Testis (tissue), 3 donors: ENCODE measurements around the gene CLTA. TPM values are rescaled to one million over a fixed set of nuclear protein-coding genes. Genes with fewer than 3 reads are reported as not detected.
A peak's percentile ranks its signal among the peaks of the same experiment; 100 is the strongest.

Experiments used
- DNase-seq: peaks from one replicate; pipeline ENCODE4 v3.0.0-alpha.2; 2019
- H3K27ac ChIP-seq, 2 donors: fragments of 200-600 bp; sonication (generic); one replicate each; pipeline ENCODE4 v1.5.1; 2019
- H3K27me3 ChIP-seq: fragments of 200-600 bp; sonication (generic); one replicate; pipeline ENCODE4 v1.5.1; 2019
- H3K36me3 ChIP-seq: fragments of 200-600 bp; sonication (generic); one replicate; pipeline ENCODE4 v1.5.1; 2017; ENCODE audit warnings: low read depth; ENCODE audit errors: missing control alignments
- H3K4me1 ChIP-seq: fragments of 200-600 bp; sonication (generic); one replicate; pipeline ENCODE4 v1.5.1; 2019
- H3K4me3 ChIP-seq, 2 donors: fragments of 200-600 bp; sonication (generic); one replicate each; pipeline ENCODE4 v1.5.1; 2017 to 2019
- H3K9me3 ChIP-seq: fragments of 200-600 bp; sonication (generic); one replicate; pipeline ENCODE4 v1.5.1; 2017
- POLR2A ChIP-seq: fragments of 450-650 bp; IDR thresholded peaks from one replicate; pipeline ENCODE4 v1.6.1; 2017; ENCODE audit warnings: antibody characterized with exemption, mild to moderate bottlenecking, moderate library complexity
- WGBS, 2 donors: methylation state at CpG; one replicate each; pipeline ENCODE4 v1.1.5; 2018; 5-methylcytosine and 5-hydroxymethylcytosine counted together
- intact Hi-C: fragments of 100-400 bp; cut with DNase I; formaldehyde crosslinking; loops from one replicate; pipeline ENCODE4 v1.15.1; 2023; ENCODE audit warnings: low total_unique reads
- polyA plus RNA-seq: library from polyadenylated mRNA; stranded (reverse); fragments of 350-450 nt; fragmentation: Illumina TruSeq; extraction: RNeasy Lipid Tissue Mini Kit (QIAGEN cat#74804); gene quantifications from one replicate; pipeline ENCODE4 v1.2.3, GENCODE V29; 2014; ENCODE audit warnings: low read depth, low replicate concordance; ENCODE audit not compliant: insufficient read depth
- total RNA-seq, 2 donors: library from RNA; depleted of rRNA; stranded (reverse); fragments of >200 nt; gene quantifications; one replicate each; pipeline ENCODE4 v1.2.3, GENCODE V29; 2016
- TF ChIP-seq, protein P1 (sequence below), 3 experiments: fragments of 450-650 bp in 2 of 3; fragments of 200-600 bp in 1 of 3; sonication (generic) in 1 of 3; IDR thresholded peaks; one replicate each; pipeline ENCODE4 v1.5.1; 2016 to 2019; ENCODE audit warnings: antibody characterized with exemption in 3 of 3, mild to moderate bottlenecking in 2 of 3, moderate library complexity in 1 of 3

CLTA gene
- total and polyA plus RNA-seq, 3 donors from 2014 or later = 135 to 208 (median 168) TPM

DNA sequence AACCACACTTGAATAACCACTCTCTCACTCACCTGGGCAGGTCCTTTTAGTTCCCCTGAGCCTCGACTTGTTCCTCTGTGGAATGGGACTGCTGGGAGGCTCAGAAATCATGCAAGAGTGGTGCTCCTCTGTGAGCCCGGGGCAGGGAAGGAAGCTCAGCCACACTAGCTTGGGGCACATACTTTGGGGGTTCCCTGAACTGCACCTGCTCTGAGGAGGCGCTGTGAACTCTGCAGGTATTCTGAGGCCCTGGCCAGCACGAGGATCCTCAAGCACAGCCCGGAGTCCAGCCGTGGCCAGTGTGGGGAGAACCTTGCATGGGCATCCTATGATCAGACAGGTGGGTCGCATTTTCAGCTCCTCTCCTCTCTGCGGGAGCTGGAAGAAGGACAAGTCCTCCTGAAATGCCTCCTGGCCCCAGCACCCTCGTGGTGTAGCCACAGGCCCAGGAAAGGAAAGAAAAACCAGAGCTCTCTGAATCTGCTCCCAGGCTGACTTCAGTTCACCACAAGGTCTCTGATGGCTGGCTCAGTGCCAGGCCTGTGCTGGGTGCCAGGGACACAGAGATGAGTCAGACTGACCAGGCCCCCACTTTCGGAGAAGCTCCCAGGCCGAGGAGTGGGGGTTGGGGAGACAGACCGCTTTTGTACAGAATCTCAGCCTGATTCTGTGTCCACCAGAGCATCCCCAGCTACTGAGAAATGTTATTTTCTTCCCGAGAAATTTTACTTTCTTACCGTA lies 42.2 kb upstream of the CLTA start:
- no peak overlapping the region for H3K4me3 ChIP-seq
- peaks cover 17% of the 10 kb centered on the region for H3K4me1 ChIP-seq
- intact Hi-C loops = no loop called here

DNA sequence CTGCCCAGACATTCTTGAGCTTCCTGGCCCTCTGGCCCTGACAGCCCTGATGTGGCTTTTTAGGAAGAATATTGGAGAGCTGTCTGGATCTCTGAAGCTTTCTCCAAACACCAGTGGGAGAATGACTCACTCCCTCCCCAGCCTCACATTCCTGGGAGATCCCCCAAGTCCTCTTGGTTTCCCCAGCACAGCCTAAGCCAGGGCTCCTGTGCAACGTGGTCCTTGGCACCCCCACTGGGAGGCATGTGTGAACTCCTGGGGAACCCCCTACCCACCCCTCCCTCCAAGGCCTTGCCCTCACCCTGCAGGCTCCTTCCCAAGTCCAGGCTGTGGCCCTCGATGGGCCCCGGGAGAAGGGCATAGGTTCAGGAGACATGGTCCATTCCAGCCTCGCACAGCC lies 41.5 kb upstream of the CLTA start:
- H3K9me3 ChIP-seq = no peaks in the 10 kb centered on the region
- H3K4me1 ChIP-seq = peaks cover 17% of the 10 kb centered on the region
- no peak for DNase-seq
- H3K27ac ChIP-seq = peak overlapping the region in 1 of 2 donors; percentile 59
- 42 to 80% methylated on average over 1 to 4 of the region's 4 CpGs for WGBS, 2 donors
- TF ChIP-seq, protein P1, sequence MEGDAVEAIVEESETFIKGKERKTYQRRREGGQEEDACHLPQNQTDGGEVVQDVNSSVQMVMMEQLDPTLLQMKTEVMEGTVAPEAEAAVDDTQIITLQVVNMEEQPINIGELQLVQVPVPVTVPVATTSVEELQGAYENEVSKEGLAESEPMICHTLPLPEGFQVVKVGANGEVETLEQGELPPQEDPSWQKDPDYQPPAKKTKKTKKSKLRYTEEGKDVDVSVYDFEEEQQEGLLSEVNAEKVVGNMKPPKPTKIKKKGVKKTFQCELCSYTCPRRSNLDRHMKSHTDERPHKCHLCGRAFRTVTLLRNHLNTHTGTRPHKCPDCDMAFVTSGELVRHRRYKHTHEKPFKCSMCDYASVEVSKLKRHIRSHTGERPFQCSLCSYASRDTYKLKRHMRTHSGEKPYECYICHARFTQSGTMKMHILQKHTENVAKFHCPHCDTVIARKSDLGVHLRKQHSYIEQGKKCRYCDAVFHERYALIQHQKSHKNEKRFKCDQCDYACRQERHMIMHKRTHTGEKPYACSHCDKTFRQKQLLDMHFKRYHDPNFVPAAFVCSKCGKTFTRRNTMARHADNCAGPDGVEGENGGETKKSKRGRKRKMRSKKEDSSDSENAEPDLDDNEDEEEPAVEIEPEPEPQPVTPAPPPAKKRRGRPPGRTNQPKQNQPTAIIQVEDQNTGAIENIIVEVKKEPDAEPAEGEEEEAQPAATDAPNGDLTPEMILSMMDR (IDR thresholded peaks at IDR 0.05) = no peak
- no peak for TF ChIP-seq POLR2A
- H3K27me3 ChIP-seq = no peaks in the 10 kb centered on the region
- intact Hi-C loops = no loop called here
- H3K4me3 ChIP-seq = no peak overlapping the region
- H3K36me3 ChIP-seq = no peaks in the 10 kb centered on the region

More for the DNA sequence above, 42.2 kb upstream of the CLTA start:
- Histone ChIP-seq H3K27me3 (no peaks in the 10 kb centered on the region), H3K36me3 (no peaks in the 10 kb centered on the region), H3K27ac (peak overlapping the region; percentile 59 to 63), H3K9me3 (no peaks in the 10 kb centered on the region)
- peak; percentile 95 for DNase-seq
- TF ChIP-seq, protein P1 (IDR thresholded peaks at IDR 0.05) = peak in 1 of 3 experiments; percentile 7
- TF ChIP-seq POLR2A = no peak
- 36% methylated on average over 8 to 14 of the region's 14 CpGs for WGBS, 2 donors

DNA sequence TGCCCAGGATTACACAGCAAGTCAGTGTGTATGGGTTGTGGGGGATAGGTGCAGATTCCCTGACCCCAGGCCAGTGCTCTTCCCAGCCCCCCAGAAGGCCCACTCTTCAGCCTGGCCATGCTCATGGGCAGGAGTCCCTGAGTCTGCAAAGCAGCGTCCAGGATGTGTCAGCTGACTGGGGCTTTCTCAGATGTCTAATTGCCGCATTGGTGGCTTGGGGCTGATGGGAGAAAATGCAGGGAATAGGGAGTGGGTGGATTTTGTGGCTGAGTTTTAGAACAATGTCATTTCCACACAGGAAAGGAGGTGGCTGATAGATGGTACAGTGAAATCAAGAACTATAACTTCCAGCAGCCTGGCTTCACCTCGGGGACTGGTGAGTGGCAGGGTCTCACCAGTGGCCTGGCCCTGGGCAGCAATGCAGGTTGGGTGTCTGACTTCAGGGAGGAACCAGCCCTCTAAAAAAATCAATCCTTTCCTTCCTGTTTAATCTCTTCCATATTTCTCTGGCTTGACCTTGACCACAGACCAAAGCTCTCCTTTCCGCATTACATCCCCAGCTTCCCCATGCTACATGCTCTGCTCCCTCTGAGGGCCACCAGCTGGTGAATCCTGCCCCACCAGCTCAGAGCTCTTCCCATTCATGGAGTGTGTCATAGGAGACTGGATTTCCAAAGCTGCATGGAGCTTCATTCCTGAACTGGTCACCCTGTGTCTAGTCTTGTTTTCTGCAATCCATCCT lies 40.0 kb upstream of the CLTA start:
- 60 to 75% methylated on average over 4 of the region's 4 CpGs for WGBS, 2 donors
- DNase-seq = no peak
- Histone ChIP-seq H3K4me1 (peaks cover 22% of the 10 kb centered on the region), H3K27ac (no peak overlapping the region), H3K36me3 (no peaks in the 10 kb centered on the region), H3K4me3 (no peak overlapping the region), H3K27me3 (no peaks in the 10 kb centered on the region), H3K9me3 (no peaks in the 10 kb centered on the region)
- intact Hi-C loops = no loop called here
- TF ChIP-seq POLR2A = no peak
- TF ChIP-seq, protein P1 (IDR thresholded peaks at IDR 0.05) = no peak

DNA sequence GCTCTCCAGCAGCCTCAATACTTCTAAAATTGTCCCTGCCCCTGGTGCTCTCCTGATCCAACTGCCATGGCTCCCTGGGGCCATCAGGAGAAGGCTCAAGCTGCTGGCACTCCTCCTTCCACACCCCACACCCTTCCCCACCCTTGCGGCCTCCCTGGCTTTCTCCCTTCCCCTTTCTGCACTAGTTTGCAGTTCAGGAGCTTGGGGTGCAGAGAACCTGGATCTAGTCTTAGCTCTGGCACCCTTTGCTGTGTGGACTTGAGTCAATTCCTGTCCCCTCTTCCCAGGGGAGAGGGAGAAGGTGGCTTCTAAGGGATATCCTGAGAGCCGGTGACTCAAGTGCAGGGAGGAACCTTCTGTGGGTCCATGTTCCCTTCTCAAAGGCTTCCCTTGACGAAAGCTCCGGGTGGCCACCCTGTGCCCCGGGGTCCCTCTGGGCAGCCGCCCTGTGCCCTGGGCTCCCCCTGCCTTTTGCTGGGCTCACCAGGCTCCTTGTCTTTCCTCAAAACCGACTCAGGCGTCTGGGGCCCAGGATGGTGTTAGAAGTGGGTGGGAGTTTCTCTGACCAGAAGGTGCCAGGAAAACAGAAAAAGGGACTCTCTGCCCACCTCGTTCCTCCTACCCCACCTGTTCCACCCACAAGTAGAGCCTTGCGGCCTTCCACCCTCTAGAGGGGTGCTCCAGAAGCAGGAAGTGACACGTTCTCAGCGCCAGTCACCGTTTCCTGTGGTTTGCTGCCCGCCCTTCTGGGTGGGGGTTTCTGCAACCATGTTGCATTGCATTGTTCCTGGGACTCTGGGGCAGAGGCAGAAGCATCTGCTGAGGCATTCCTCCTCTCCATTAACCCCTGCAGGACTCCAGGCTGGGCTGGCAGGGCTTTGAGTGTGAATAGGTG lies 39.2 kb upstream of the CLTA start:
- Histone ChIP-seq H3K27me3 (no peaks in the 10 kb centered on the region), H3K9me3 (no peaks in the 10 kb centered on the region), H3K4me1 (peaks cover 22% of the 10 kb centered on the region), H3K27ac (peak overlapping the region in 1 of 2 donors; percentile 30), H3K36me3 (no peaks in the 10 kb centered on the region), H3K4me3 (no peak overlapping the region)
- intact Hi-C loops = no loop called here
- WGBS, 2 donors = 76 to 80% methylated on average over 14 of the region's 14 CpGs
- peak; percentile 39 for DNase-seq
- TF ChIP-seq POLR2A = no peak
- TF ChIP-seq, protein P1 (IDR thresholded peaks at IDR 0.05) = no peak
